GM19240 (cell line): Measurements from ENCODE around the gene IL10.
"Not testable (repeated sequence)": the region's sequence is repeated elsewhere in the genome, so short reads cannot be mapped to it uniquely, and the experiment has no call there.

Source experiments
- DNase-seq: peaks from one replicate; pipeline ENCODE4 v3.0.0; 2011; ENCODE audit warnings: low spot score; ENCODE audit not compliant: insufficient read length

IL10 gene

DNA sequence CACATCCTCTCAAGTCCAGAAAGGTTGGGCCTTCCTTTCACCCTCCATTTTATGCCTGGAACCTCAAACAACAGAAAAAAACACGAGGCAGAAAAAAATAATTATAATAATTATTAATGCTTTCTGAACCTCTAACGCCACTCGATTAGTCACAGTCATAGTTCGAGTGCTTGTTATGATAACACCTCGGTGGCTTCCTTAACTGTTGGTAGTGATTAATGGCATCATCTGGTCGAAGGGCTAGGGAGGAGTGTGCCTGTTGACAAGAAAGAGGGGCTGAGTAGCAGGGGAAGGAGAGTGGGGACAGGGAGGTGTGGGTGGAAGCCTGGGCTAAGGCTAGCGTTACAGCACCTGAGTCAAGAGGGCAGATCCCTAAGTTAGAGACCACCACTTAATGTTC, 21.3 kb upstream of the IL10 start:
- no peak for DNase-seq

DNA sequence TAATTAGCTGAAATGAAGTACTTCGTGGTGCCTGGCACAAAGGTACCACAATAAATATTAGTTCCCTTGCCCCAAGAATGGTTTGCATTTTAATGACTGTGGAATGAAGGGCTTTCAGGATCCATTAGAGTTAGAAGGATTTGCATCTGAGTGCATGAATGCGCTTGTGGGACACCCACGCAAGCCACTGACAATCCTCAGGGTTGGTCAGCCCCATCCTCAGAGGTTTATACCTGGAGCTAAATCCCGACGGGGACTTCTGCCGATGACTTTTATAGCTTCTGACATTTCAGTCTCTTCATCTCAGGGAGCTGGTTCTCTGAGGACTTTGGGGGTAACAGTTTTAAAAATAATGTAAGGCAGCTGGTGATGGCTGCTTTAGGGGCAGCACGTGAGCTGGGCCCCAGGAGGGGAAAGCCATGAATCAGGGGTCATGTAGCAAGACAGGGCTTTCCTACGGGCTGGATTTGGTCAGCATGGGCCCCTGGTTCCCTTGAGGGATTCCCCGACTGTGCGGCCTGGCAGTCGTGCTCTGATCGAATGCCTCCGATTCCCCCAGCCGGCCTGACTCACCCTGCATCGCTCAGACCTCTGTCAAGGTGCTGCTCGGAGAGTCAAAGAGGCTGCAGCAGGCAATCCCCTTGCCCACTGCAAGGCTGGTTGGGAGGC, 20.8 kb upstream of the IL10 start:
- no peak for DNase-seq

DNA sequence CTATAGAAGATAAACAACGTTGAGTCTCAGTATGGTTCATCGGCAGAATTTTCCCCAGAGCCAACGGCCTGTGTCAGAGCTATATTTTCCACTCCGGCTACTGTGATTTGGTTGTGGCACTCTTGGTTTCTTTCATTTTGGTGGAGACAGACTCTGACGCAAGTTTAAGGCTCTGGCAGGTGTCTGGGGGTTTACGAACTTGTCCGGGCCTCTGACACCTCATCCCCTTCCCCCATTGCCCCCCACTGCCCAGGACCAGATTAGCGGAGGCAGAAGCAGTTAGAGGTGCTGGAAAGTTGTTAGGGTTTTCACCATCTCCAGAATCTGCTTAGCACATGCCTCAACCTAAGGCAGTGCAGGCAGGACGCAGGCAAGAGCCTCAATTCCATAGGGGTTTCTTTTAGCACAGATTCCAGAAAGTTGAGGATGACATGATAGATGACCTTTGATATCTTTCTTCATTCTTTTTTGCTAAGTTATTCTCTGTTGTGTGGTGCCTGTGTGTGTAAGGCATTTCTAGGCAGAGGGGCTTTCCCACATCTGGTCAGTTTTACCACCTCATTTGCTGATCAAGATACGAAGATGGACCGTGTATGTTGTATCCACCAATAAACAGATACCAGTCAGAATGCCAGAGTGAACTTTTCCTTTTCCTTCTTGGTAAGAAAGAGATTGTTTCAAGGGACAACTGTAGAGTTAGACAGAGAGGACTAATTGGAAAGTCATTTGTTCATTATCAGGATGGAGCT, 18.4 kb upstream of the IL10 start:
- DNase-seq: no peak

DNA sequence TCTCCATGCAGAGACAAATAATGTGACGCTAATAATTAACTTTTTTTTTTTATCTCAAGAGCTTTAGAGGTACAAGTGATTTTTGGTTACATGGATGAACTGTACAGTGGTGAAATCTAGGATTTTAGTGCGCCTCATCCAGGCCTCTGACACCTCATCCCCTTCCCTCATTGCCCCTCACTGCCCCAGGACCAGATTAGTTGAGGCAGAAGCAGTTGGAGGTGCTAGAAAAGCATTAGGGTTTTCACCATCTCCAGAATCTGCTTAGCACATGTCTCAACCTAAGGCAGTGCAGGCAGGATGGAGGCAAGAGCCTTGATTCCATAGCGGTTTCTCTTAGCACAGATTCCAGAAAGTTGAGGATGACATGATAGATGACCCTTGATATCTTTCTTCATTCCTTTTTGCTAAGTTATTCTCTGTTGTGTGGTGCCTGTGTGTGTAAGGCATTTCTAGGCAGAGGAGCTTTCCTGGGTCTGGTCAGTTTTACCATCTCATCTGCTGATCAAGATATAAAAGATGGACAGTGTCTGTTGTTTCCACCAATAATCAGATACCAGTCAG, 16.3 kb upstream of the IL10 start:
- no peak for DNase-seq

DNA sequence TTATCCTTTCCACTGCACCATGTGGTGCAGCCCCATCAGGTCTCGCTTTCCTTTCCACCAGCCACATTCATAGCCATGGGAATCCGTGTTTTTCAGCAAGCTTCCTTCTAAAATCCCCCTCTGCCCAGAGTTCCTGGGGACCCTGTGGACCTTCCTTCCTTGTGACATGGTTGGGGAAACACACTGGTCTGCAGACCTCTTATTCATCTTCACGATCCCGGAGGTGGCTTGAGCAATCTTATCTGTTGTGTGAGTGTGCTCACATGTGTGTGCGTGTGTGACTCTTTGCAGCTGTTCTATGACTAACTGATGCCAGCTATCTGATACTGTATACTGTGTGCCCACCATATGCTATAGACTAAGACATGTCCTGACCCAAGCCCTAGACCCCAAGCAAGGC, 15.6 kb upstream of the IL10 start:
- no peak for DNase-seq

DNA sequence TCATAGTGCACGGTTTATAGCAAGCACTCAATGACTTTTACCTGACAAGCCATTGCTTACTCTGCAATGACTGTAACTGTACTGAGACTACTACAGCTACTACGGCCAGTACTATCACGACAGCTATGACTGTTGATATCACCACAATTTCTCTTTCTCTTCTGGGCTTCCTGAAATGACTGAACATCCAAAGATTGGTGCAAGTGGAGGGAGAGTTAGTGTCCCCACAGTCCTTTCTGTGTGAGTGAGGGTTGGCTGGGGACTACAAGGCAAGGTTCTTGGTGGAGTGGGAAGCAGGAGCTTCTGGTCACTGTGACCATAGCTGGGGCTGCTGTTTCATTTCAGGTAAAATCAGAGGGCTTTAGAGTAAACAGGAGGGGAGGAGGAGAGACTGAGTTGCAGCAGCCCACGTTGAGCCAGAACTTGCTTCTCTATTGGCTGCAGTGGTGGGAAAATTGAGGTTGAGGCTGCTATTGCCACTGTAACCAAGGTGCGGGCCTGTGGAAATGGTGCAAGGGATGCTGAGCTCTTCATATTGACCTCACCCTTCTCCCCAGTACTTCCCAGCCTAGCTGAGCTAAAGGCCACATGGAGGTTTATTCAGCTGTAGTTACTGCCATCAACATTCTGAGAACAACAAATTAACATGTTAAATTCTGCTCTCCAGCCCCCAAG, 14.1 kb upstream of the IL10 start:
- DNase-seq: no peak

DNA sequence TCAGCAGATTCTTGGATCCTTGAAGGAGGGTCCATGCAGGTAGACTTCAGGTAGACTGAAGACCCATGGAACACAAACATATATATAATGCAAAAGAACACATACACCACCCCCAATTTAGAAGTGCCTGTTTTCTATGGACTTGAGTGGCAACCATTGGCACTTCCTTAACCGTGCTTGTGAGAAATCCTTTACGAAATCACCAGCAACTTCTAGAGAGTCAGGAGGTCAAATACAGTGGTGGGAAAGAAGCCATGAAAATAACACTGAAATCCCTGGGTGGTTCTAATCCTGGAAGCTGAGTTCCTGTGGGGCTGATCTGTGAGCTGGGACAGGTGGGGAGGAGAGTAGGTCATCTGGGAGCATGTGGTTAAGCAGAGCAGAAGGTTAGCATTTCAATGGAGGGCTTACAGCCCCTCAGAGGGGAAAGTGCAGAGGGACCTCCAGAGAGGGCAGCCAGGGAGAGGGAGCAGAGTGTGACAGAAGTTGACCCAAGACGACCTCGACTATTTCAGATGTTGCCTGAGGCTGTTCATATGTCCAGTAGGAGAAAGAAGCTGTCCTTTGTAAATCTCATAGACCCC, 13.0 kb upstream of the IL10 start:
- DNase-seq: no peak

DNA sequence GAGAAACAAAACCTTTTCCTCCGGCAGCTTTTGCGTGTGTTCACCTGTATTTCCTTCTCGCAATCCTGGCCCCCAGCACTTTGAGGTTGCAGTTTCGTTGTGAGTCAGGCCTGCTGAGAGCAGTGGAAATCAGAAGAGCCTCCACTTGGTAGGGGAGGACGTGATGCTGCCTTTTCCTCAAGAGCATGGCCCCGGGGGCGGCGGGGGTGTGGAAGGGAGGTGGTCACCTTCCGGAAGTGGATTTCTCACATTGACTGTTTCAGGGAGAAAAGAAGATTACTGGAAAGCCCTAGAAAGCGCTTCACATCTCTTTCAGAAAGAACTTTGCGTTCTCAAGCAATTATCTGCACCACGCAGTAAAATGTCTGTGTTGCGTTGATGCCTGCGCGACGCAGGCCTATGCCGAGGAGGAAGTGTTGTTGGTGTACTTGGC, 12.2 kb upstream of the IL10 start:
- peak; percentile 69 for DNase-seq

DNA sequence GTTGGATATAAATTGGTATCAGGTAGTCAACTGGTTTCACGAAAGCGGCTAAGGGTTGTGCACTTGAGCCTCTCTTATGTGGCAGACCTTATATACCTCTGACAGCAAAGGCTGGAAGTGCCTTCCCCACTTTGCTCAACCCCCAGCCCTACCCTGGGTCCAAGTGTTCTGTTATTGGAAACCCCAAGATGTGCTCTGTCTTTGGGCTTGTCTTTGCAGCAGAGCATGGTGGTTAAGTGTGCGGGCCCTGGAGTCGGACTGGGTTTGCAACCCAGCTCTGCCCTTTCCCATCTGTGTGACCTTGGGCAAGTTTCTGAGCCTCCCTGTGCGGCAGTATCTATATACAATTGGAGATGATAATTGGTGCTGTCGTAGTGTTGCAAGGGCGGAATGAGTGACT, 11.2 kb upstream of the IL10 start:
- DNase-seq: no peak

DNA sequence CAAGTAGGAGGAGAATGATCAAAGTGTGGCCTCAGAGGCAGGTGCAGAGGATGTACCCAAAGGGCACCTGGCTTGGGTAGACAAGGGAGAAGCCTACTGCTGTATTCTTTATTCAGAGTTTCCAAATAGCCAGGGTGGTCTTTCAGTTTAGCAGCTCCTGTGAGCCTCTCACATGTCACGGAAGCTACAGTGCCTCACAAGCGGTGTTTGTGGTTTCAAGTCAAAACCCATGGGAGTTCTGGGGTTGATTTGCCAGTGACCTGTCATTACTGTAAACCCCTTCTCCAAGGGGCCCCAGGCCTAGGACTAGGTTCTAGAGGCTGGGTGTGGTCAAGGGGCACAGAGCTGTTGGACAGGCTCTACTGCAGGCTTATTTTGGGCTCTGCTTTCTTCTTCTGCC, 10.2 kb upstream of the IL10 start:
- no peak for DNase-seq

DNA sequence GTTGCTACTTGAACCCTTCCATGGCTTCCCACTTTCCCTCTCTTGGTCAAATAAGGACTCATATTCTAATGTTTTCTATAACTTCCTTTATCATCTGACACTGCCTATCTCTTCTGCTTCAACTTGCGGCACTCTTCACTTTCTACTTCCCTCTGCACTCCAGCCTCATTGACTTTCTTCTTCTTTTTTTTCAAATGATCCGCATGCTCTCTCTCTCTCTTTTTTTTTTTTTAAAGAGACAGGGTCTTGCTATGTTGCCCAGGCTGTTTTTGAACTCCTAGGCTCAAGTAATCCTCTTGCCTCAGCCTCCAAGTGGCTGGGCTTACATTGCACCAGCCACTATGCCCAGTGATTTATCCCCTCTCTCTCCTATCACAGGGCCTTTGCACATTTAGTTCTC, 7.3 kb upstream of the IL10 start:
- DNase-seq: no peak

DNA sequence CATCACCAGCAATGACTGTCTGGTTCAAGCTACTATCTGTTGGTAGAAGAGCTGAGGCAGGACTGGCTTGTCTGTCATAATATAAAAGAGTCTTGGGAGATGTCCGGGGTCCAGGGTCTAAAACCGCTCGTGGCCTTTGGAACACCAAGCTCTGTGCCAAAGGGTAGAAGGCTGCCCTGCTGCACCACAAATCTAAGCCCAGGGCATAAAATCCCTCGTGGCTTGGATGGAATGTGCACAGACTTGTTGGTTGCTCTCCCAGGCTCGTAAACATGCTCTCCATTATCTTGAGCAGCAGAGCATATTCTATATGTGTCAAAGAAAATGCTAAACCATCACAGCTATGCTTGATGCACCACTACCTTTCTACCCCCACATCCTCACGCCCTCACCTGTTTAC, 6.6 kb upstream of the IL10 start:
- DNase-seq: not testable (repeated sequence)

DNA sequence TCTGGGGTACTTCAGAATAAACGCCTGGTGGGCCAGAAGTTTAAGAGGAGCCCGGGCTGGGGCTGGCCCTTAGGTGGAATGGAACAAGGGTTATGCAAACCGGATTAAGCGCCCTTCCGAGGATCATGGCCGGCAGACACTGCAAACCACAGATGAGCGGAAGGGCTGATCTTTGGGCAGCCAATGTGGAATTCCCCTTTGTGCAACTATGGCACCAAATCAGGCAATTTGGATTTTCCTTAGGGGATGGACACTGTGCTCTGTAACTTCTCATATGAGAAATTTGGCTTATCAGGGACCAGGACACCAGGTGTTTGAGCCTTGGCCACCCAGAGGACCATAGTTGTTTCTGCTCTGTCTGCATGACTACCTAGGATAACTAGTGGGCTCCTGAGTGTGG, 5.7 kb upstream of the IL10 start:
- no peak for DNase-seq

DNA sequence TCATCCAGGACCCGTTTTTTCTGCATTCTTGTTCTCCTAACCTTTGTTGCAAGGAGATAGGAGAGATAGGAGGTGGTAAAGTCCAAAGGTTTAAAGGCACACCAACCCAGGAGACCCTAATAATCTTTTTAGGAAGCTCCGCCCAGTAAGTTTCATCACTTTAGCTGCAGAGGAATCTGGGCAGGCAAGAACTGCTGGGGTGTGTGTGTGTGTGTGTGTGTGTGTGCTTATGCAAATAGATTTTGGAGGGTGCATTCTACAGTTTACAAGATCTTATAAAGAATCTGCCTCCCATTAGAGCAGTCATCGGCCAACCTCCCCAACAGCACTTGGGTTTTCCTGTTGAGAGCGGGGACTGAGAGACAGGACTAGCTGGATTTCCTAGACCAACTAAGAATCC, 3.9 kb upstream of the IL10 start:
- no peak for DNase-seq

DNA sequence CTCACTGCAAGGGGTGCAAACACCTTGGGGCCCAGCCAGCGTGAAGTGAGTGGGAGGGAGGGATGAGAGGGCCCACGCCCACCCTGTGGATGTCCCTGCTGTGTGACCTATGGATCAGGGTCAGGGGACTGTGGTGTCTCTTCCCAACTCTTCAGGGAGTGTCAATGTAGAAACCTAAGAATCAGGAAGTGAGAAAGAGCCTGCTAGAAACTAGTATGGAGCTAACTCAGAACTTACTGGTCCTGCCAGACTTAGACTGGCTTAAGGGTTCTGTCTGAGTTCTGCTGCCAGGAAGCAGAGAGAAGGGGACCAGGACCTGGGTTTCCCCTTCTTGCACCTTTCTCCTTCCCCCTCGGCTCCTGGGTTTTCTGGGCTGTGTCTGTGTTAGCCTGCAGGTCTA, 1.8 kb upstream of the IL10 start:
- no peak for DNase-seq

DNA sequence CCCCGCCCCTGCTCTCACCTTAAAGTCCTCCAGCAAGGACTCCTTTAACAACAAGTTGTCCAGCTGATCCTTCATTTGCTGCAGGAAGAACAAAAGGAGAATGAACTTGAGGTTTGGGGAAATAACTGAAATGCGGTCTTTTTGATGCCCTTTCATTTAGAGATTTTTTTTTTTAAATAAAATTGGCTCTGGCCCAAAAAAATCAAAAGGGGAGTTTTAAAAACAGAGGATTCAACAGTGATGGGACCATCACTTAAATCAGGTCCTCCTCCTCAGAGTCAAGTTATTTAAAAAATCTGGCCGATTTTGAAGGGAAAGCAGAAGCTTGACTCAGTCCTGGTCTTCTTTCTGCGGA, 979 bp downstream of the IL10 start:
- no peak for DNase-seq

DNA sequence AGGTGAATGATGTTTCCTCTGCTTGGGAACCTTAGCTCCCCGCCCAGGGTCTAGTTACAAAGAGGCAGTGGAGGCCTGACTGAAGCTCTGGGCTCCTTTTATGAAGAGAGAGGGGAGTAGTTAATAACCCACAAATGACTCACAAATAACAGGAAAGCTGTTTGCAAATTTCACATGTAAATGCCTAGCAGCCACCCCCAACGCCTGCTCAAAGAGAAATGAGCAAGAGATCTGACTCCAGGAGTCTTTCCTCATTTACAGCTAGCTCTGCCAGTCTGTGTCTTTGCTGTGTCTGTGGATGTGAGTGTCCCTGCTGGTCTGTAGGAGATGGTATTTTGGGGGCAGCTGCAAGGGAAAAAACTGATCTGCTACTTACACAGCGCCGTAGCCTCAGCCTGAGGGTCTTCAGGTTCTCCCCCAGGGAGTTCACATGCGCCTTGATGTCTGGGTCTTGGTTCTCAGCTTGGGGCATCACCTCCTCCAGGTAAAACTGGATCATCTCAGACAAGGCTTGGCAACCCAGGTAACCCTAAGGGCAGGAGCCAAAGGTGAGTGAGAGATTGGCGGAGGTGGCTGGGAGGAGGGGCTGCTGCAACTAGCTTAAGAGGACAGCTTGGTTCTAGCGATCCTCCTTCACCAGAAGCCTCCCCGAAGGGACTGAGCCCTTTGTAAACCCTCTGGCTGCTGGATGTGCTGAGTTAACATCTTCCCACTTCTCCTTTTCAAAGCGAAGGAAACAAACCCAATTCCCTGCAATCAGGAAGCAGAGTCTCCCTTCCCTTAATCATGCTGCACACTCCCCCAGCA, 1.6 kb downstream of the IL10 start, which contains the start of gene IL19:
Gene IL19 (plus strand): TSS at position 243 of the 807 bp plus-strand sequence. CDS start 65,890 bp downstream, outside the sequence.
- DNase-seq: no peak

DNA sequence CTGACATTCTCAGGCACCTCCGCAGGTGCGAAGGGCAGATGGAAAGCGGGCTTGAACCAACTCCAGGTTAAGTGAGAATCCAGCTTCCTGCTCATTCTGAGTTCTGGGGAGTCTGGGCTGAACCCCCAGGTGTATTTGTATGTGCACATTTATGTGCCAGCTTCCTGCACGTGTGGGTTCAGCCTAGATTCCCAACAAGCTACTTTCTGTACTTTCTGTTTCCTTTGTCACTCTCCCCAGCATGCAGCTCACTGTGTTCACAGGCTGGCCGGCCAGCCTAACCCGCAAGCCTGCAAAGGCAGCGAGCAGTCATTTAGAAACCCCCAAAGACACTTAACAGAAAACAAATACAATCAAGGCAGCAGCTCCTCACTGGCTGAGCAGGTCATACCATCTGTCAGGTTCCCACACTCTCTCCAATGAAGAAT, 3.0 kb downstream of the IL10 start:
- DNase-seq: no peak

DNA sequence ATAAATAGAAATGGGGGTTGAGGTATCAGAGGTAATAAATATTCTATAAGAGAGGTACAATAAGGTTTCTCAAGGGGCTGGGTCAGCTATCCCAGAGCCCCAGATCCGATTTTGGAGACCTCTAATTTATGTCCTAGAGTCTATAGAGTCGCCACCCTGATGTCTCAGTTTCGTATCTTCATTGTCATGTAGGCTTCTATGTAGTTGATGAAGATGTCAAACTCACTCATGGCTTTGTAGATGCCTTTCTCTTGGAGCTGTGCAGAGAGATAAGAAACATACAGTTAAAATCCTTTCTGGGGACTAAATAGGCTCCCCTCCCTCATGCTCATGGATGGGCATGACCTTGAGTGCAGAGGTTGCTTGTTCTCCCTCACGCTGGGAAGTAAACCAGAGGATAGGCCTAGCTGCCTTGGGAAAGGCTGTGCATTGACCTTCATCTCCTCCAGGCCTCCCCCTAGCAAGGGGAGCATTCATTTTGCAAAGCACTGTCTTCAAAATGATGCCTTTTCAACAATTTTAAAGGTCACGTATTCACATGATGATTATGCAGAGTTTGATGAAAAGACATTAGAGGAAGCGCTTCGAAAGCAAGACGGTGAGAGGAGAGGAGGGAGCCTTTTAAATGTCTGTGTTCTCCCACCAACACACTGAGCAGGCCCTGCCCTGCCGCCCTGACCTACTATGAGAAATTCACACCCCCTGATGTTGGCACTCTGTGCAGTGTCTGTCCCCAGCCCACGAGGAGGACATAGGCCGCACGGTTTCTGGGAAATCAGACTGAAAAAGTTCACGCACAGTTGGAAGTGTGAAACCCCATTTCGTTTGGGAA, 3.6 kb downstream of the IL10 start:
- DNase-seq: no peak

DNA sequence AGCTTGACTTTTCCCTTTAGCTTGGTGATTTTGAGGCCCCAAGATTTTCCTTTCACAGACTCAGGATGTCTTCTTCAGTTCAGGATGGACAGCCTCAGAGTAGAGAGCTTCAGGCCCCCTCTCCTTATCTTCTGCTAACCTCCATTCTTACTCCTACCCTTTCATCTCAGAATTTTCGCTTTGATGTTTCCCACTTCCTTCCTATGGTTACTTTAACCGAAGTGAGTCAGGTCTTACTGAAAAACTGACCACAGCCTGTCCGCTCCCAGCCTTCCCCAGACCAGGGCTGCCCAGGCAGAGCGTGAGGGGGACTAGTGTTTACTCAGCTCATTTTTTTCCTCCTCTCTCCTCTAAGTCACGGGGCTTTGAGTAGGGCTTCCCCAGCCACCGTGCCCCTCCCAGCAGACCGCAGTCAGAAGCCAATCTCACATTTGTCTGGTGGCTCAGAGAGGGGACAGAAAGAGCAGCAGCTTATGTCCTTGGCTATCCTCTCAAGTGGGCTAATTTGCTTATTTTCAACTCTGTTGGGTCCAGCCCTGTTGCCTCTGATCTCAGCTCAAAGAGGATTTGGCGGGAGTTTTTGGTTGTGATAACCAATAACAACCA, 5.9 kb downstream of the IL10 start:
- no peak for DNase-seq
